RWPE1 (cell line): ENCODE data around the gene SNRNP27.
A peak's percentile ranks its signal among the peaks of the same experiment; 100 is the strongest.

Source experiments
- CTCF ChIA-PET: fragments of 350-600 bp; sonication (Branson Sonifier 250); formaldehyde crosslinking; extraction: SDS; loops from one replicate; lab custom pipeline; 2021; lab: Yijun Ruan, JAX
- POLR2A ChIA-PET: fragments of 400-600 bp; formaldehyde crosslinking; extraction: SDS; loops from one replicate; lab custom pipeline; 2020; ENCODE audit warnings: antibody characterized with exemption; ENCODE audit not compliant: low non-redundant PET; lab: Yijun Ruan, JAX
- DNase-seq: peaks from one replicate; pipeline ENCODE4 v3.0.0; 2012; ENCODE audit warnings: low spot score
- H3K27ac ChIP-seq: fragments of 450-650 bp; 2 replicates; pipeline ENCODE4 v1.5.1; 2017
- CTCF ChIP-seq: fragments of 450-650 bp; conservative IDR thresholded peaks from 2 replicates; pipeline ENCODE4 v1.5.1; 2017; ENCODE audit warnings: low read depth, mild to moderate bottlenecking

The SNRNP27 gene

DNA sequence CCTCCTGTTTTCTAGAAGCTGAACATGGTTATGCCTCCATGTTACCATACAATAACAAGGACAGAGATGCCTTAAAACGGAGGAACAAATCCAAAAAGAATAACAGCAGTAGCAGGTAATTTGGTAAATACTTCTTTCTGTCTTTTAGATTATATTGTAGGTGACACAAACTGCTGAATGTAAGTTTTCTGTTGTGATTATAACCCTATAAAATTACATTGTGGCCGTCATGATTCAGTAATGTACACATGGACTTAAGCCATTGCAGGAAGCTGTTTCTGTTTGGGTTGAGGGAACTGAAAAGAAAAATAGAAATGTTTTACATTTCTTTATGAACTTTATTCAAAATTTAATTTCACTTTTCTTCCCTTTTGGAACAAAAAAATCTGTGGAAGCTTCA lies 22.4 kb downstream of the SNRNP27 start:
- POLR2A ChIA-PET, result interaction anchor here (0.6 to 2.7 kb wide), 4 partner anchors 168 to 349 kb away, joined by 3 to 18 read pairs (median 4); no protein-coding TSS in a partner anchor
- no peak overlapping the region for H3K27ac ChIP-seq
- no peak for TF ChIP-seq CTCF
- CTCF ChIA-PET, result interaction anchor here (1.2 kb wide), 1 partner anchor 155 kb away, joined by 6 read pairs; no protein-coding TSS in a partner anchor
- no peak for DNase-seq

- CTCF ChIA-PET, result no interaction called here
- POLR2A ChIA-PET, result no interaction called here
- no peak overlapping the region for H3K27ac ChIP-seq
- DNase-seq, result peak; percentile 72
- TF ChIP-seq CTCF, result no peak
Measured at GRCh38 chr2:69917852-69918251, 24.1 kb downstream of the SNRNP27 start.

DNA sequence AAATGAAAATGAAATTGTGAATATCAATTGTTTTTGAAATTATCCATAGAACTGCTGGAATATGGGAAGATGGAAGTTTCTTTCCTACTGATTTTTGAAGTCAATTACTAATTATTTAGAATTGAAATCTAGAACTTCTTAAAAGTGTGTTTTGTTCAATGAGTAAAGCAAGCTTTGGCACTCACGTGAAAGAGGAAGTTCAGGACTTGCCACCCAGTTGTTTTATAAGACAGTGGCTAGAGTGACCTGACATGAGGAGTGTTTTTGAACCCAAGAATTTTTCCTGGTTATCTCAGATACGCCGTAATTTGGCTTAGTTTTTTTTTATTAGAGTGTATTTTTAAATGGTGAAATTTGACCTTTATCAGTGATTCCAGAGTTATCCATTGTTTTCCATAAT lies 24.6 kb downstream of the SNRNP27 start:
- TF ChIP-seq CTCF, result no peak
- ChIA-PET CTCF (no interaction called here), POLR2A (no interaction called here)
- no peak for DNase-seq
- no peak overlapping the region for H3K27ac ChIP-seq

DNA sequence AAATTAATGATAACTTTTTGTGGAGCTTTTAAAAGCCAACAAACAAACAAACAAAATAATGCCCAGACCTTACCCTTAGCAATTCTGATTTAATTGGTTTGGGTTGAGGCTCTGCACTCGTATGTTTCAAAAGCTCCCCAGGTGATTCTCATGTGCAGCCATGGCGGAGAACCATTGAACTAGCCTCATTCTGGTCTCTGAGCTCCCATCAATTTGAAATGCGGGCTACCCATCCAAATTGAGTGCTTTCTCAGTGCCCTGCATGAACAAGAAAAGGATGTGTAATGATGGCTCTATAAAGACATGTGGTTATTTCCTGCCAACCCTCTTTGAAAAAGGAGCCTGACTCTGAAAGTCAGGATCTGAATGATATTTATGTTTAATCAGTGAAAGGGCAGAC lies 29.4 kb downstream of the SNRNP27 start:
- no peak for TF ChIP-seq CTCF
- no peak overlapping the region for H3K27ac ChIP-seq
- ChIA-PET CTCF (interaction anchor here (0.5 to 0.7 kb wide), 2 partner anchors 51 to 148 kb away, joined by 3 read pairs; no protein-coding TSS in a partner anchor), POLR2A (interaction anchor here (0.7 kb wide), 1 partner anchor 47 kb away, joined by 3 read pairs; no protein-coding TSS in a partner anchor)
- no peak for DNase-seq

GRCh38 chr2:69926849-69927515 lies 33.2 kb downstream of the SNRNP27 start:
- CTCF ChIA-PET, result no interaction called here
- no peak for DNase-seq

More at GRCh38 chr2:69926849-69927515, 33.2 kb downstream of the SNRNP27 start:
- POLR2A ChIA-PET, result no interaction called here
- no peak overlapping the region for H3K27ac ChIP-seq
- TF ChIP-seq CTCF, result no peak
